ENCODE results near the gene RUNX1. TPM values are rescaled to one million over a fixed set of nuclear protein-coding genes. Genes with fewer than 3 reads are reported as not detected.

Gene RUNX1
- total and polyA plus RNA-seq, 2 donors (not counting 3 experiments of a cell fraction or from before 2014, with no cell fraction given): 4.6 to 17.9 TPM

DNA sequence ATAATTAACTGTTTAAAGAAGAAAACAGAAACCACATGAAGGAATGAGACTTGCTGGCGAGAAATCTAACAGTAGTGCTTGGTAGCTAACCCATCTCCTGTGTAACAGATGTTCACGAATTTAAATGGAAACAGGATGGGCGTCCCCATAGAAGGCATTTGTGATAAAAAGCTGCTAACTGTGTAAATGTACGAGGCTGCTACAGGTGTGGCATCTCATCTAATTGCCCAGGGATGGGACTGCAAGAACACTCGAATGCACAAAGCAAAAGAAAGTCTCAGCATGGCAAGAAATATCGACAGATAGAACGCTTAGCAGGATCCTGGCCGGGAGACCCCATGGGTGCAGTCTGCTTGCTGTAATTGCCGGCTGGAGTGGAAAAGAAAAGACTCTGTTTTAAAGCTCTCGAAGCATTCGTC is 112.7 kb downstream of the RUNX1 start:
- intact Hi-C loops (cut with micrococcal nuclease): no loop called here
- Histone ChIP-seq H2AFZ (ENCODE audit: low read depth, low read length) (no peak overlapping the region), H3K27me3 (ENCODE audit: control insufficient read depth in 2 of 2, insufficient read depth in 2 of 2, low read length in 2 of 2) (peaks cover 19 to 33% of the 10 kb centered on the region in 2 experiments), H3K36me3 (ENCODE audit: control insufficient read depth in 2 of 2, extremely low read depth in 1 of 2, insufficient read depth in 2 of 2, low read length in 2 of 2) (no peaks in the 10 kb centered on the region), H3K79me2 (ENCODE audit: control insufficient read depth, insufficient read depth, low read length) (no peaks in the 10 kb centered on the region), H3K9me1 (replicated peaks; ENCODE audit: control insufficient read depth, extremely low read depth, insufficient read depth, low read length) (no peaks in the 10 kb centered on the region), H3K9ac (replicated peaks; ENCODE audit: extremely low read depth, insufficient read depth, low read length) (no peak overlapping the region), H3K4me1 (ENCODE audit: control insufficient read depth, extremely low read depth, insufficient read depth, low read length) (peaks cover 11% of the 10 kb centered on the region), H3K4me3 (replicated peaks in 1 of 3; ENCODE audit: insufficient read depth in 1 of 3, low read depth in 1 of 3, low read length in 3 of 3) (no peak overlapping the region), H3K9me3 (replicated peaks; ENCODE audit: control insufficient read depth, insufficient read depth, low read length) (no peaks in the 10 kb centered on the region), H4K20me1 (replicated peaks; ENCODE audit: control insufficient read depth, extremely low read depth, insufficient read depth, low read length) (no peaks in the 10 kb centered on the region), H3K4me2 (ENCODE audit: insufficient read depth, low read length) (no peak overlapping the region), H3K27ac (ENCODE audit: insufficient read depth, low read depth, low read length) (no peak overlapping the region)
- TF ChIP-seq, protein P1, sequence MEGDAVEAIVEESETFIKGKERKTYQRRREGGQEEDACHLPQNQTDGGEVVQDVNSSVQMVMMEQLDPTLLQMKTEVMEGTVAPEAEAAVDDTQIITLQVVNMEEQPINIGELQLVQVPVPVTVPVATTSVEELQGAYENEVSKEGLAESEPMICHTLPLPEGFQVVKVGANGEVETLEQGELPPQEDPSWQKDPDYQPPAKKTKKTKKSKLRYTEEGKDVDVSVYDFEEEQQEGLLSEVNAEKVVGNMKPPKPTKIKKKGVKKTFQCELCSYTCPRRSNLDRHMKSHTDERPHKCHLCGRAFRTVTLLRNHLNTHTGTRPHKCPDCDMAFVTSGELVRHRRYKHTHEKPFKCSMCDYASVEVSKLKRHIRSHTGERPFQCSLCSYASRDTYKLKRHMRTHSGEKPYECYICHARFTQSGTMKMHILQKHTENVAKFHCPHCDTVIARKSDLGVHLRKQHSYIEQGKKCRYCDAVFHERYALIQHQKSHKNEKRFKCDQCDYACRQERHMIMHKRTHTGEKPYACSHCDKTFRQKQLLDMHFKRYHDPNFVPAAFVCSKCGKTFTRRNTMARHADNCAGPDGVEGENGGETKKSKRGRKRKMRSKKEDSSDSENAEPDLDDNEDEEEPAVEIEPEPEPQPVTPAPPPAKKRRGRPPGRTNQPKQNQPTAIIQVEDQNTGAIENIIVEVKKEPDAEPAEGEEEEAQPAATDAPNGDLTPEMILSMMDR (IDR thresholded peaks at IDR 0.05; ENCODE audit: extremely low read depth in 1 of 2, insufficient read depth in 1 of 2, low read depth in 1 of 2, low read length in 2 of 2): no peak
- TF ChIP-seq FOS (IDR thresholded peaks at IDR 0.05; ENCODE audit: borderline replicate concordance, insufficient read depth, low read length) (no peak), POLR2AphosphoS5 (IDR thresholded peaks at IDR 0.05; ENCODE audit: insufficient read depth, low read depth, low read length) (no peak), JUN (IDR thresholded peaks at IDR 0.05; ENCODE audit: borderline replicate concordance, insufficient read depth, insufficient read length, low read depth) (no peak), MYC (IDR thresholded peaks at IDR 0.05; ENCODE audit: low read depth, low read length) (no peak), POLR2A (IDR thresholded peaks at IDR 0.05; ENCODE audit: low read depth, low read length) (no peak), EZH2 (IDR thresholded peaks at IDR 0.05; ENCODE audit: borderline replicate concordance, low read depth, low read length, severe bottlenecking) (no peak), GATA2 (IDR thresholded peaks at IDR 0.05; ENCODE audit: insufficient read depth, insufficient read length, low read depth, low read length) (no peak)
- TF ChIP-seq, protein P2, sequence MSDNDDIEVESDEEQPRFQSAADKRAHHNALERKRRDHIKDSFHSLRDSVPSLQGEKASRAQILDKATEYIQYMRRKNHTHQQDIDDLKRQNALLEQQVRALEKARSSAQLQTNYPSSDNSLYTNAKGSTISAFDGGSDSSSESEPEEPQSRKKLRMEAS (IDR thresholded peaks at IDR 0.05; ENCODE audit: insufficient read depth, insufficient read length): no peak
- dilution Hi-C loops (cut with MboI; ENCODE audit: extremely low pct_ligation_motif_present, low sequenced_read_pairs): no loop called here
- FAIRE-seq (no peak), DNase-seq (ENCODE audit: low read depth, low spot score) (no peak)
- no TSS peak for BruUV-seq (replicated peaks)
- ChIA-PET CTCF (interaction anchor here (1.3 kb wide), 1 partner anchor 9 kb away, joined by 3 read pairs; no protein-coding TSS in a partner anchor), POLR2A (no interaction called here)

Measured in endothelial cell of umbilical vein (primary cell).